VCaP (cell line): ENCODE measurements around the gene CNIH3.
A peak's percentile ranks its signal among the peaks of the same experiment; 100 is the strongest.

Source experiments
- H3K27ac ChIP-seq: fragments of 450-650 bp; 2 replicates; pipeline ENCODE4 v1.5.1; 2017
- CTCF ChIP-seq: fragments of 450-650 bp; conservative IDR thresholded peaks from 2 replicates; pipeline ENCODE4 v1.5.1; 2017; ENCODE audit warnings: mild to moderate bottlenecking, moderate library complexity

CNIH3 gene

DNA sequence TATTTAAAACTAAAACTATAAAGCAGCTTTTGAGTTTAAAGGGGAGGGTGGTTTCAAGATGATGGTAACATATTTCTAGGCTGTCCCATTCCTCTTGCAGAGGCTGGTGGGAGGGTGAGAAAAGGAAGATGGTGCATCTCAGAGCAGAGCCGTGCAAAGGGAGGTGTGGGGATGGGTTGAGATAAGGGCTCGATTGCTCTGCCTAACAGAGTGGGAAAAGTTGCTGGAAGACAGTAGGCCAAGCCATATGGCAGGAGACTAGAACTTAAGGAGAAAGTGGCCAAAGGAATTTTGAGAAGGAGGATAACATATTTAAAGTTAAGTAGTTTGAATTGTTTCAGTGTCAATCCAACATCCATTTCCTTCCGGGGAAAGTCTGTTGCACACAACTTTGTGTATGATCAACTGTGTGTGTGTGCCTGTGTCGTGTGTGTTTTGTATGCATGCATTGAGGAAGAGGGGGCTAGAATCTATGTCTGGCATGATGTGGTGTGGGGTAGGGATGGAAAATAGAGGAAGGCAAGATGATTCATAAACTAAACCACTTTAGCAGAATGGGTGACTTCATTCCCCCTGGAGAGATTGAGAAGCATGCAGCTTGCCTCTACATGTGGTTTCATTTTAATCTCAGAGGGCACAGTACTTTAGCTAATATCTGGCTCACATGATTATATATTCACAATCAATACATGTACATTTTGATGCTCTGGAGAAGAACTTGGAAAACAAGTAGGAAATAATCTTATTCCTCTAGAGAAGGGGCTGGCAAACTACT lies 168.3 kb downstream of the CNIH3 start:
- peak overlapping the region; percentile 85 for H3K27ac ChIP-seq
- TF ChIP-seq CTCF: no peak

DNA sequence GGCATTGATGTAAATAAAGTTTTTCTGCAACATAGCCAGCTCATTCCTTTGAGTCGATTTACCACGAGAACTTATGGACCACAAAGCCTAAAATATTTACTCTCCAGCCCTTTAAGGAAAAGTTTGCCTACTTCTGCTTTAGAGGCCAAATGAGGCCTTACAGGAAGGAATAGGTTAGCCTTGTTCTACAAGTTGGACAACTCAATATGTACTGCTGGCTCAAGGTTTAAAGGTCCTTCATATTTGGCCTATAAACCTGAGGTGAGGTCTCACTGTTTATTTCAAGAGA lies 168.9 kb downstream of the CNIH3 start:
- TF ChIP-seq CTCF: no peak
- H3K27ac ChIP-seq: peak overlapping the region; percentile 85

DNA sequence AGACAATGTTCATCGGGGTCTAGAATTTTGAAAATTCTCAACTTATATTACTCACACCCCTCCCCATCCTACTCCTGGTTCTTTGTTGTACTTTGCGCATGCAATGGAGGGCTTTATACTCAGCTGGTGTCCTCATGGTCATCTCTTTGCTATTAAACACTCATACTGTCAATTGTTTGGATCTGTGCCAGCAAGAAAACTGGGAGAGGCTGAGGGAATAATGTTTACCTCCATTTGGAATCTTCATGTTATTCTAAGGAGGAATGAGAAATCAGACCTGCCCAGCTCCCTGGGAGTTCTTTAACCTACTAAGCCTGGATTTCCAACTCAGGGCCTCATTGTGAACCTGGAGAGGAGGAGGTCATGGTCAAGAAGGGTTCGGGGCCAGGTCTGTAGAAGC lies 169.5 kb downstream of the CNIH3 start:
- TF ChIP-seq CTCF: no peak
- H3K27ac ChIP-seq: peak overlapping the region; percentile 85

DNA sequence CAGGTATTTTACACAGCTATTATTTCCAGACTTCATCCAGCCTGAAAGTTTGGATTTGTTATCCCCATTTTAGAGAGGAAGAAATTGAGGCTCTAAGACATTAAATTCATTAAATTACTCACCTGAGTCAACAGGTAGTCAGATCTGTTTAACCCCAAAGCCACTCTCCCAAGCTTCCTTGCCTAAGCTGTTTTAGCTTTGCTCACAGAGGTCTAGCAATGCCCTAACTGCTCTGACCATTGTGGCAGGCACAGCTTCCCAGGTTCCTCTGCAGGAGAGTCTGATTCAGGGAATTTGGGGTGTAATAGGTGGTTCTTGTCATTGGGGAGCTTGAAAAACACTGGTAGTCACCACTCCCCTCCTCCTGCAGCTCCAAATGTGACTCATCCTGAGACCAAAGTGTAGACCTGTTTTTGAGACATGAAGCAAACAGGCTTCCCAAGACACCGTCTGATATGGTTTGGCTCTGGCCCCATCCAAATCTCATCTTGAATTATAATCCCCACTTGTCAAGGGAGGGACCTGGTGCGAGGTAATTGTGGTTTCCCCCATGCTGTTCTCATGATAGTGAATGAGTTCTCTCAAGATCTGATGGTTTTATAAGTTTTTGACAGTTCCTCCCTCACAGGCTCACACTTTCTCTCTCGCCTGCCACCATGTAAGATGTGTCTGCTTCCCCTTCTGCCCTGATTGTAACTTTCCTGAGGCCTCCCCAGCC lies 170.6 kb downstream of the CNIH3 start:
- no peak for TF ChIP-seq CTCF
- H3K27ac ChIP-seq: peak overlapping the region; percentile 85

DNA sequence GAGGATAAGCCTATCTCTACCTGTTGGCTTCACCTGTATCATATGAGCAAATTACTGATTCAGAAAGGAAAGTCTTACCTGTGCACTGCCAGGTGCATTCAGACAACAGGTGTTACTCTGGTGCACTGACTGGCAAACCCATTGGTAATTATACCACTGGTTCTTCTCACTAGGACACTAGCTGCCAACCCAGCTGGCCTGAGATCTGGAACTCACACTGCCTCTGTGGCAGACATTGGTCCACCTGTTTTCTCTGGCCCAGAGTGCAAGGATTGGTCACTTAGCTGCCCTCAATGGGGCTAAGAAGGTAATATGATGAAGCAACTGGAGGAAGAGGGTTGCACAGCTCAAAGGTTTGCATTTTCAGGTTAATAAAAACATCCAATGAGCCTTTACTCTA lies 173.2 kb downstream of the CNIH3 start:
- TF ChIP-seq CTCF: no peak
- no peak overlapping the region for H3K27ac ChIP-seq
